Gastroesophageal sphincter (tissue), 4 donors: ENCODE results near the gene RPTOR. TPM values are rescaled to one million over a fixed set of nuclear protein-coding genes. Genes with fewer than 3 reads are reported as not detected.

Source experiments
- ATAC-seq: fragments of 150-250 bp; one replicate; pipeline ENCODE4 v1.9.1; 2016; ENCODE audit warnings: mild to moderate bottlenecking, moderate library complexity
- H3K27ac ChIP-seq, 4 donors: fragments of 200-600 bp; sonication (generic) in 3 of 4; 1 replicate in 3 of 4; 2 replicates in 1 of 4; pipeline ENCODE4 v1.5.1; 2016 to 2019
- H3K27me3 ChIP-seq: fragments of 200-600 bp; sonication (generic); one replicate; pipeline ENCODE4 v1.5.1; 2019
- H3K36me3 ChIP-seq, 2 donors: fragments of 200-600 bp; sonication (generic); one replicate each; pipeline ENCODE4 v1.5.1; 2019; ENCODE audit warnings: control low read depth in 1 of 2
- H3K4me1 ChIP-seq, 3 donors: fragments of 200-600 bp; sonication (generic); 1 replicate in 2 of 3; 2 replicates in 1 of 3; pipeline ENCODE4 v1.5.1; 2016 to 2019; ENCODE audit warnings: control low read depth in 2 of 3
- H3K4me3 ChIP-seq, 2 donors: fragments of 200-600 bp; sonication (generic); one replicate each; pipeline ENCODE4 v1.5.1; 2019; ENCODE audit warnings: mild to moderate bottlenecking in 1 of 2, moderate library complexity in 1 of 2
- H3K9me3 ChIP-seq, 3 donors: fragments of 200-600 bp; sonication (generic); one replicate each; pipeline ENCODE4 v1.5.1; 2017 to 2019; ENCODE audit warnings: control low read depth in 2 of 3
- CTCF ChIP-seq, 4 experiments: fragments of 200-600 bp in 2 of 4; fragments of 450-650 bp in 2 of 4; sonication (generic) in 1 of 4; IDR thresholded peaks; one replicate each; pipeline ENCODE4 v1.5.1; 2017 to 2019; ENCODE audit warnings: antibody characterized with exemption in 4 of 4, mild to moderate bottlenecking in 2 of 4, moderate library complexity in 2 of 4
- EP300 ChIP-seq: sonication (generic); formaldehyde crosslinking; IDR thresholded peaks from one replicate; pipeline ENCODE4 v1.6.1; 2017; ENCODE audit warnings: antibody characterized with exemption, mild to moderate bottlenecking
- POLR2A ChIP-seq, 2 donors: fragments of 450-650 bp; IDR thresholded peaks; one replicate each; pipeline ENCODE4 v1.6.1; 2017; ENCODE audit warnings: antibody characterized with exemption in 2 of 2, mild to moderate bottlenecking in 2 of 2, moderate library complexity in 1 of 2
- POLR2AphosphoS5 ChIP-seq: sonication (generic); formaldehyde crosslinking; IDR thresholded peaks from one replicate; pipeline ENCODE4 v1.6.1; 2017; ENCODE audit warnings: antibody characterized with exemption
- WGBS, 2 donors: methylation state at CpG; one replicate each; pipeline ENCODE4 v1.1.5; 2018; ENCODE audit warnings: low coverage in 1 of 2; 5-methylcytosine and 5-hydroxymethylcytosine counted together
- total RNA-seq, 4 donors: library from RNA; depleted of rRNA; stranded (reverse); fragments of >200 nt; gene quantifications; one replicate each; pipeline ENCODE4 v1.1.0, GENCODE V29; 2016

RPTOR gene
- total RNA-seq, 4 donors from 2014 or later = 25.7 to 56.8 (median 39.7) TPM

- 95% methylated on average over 9 of the region's 12 CpGs; no CpG with 5 or more reads in 1 of the 2 donors for WGBS, 2 donors
- Histone ChIP-seq H3K4me1 (peaks cover 0 to 42% (median 27%) of the 10 kb centered on the region in 3 donors), H3K27ac (peak overlapping the region in 3 of 4 donors; percentile 37 to 97 (median 90)), H3K27me3 (no peaks in the 10 kb centered on the region), H3K4me3 (no peak overlapping the region), H3K9me3 (no peaks in the 10 kb centered on the region), H3K36me3 (peaks cover 0 to 31% of the 10 kb centered on the region in 2 donors)
- no peak for ATAC-seq
- no peak for TF ChIP-seq POLR2A (IDR thresholded peaks at IDR 0.05)
- TF ChIP-seq EP300 = no peak
- no peak for TF ChIP-seq POLR2AphosphoS5
These were observed 412.9 kb downstream of the RPTOR start for GRCh38 chr17:80957461-80957941.

GRCh38 chr17:80959330-80960036, 414.8 kb downstream of the RPTOR start:
- no peaks in the 10 kb centered on the region for H3K9me3 ChIP-seq
- no peaks in the 10 kb centered on the region for H3K27me3 ChIP-seq
- H3K4me1 ChIP-seq = peaks cover 0 to 48% (median 27%) of the 10 kb centered on the region in 3 donors
- H3K36me3 ChIP-seq = peaks cover 0 to 35% of the 10 kb centered on the region in 2 donors
- TF ChIP-seq EP300 (peak; percentile 16), POLR2A (IDR thresholded peaks at IDR 0.05) (no peak), CTCF (IDR thresholded peaks at IDR 0.05) (peak in 2 of 4 experiments; percentile 33 to 35), POLR2AphosphoS5 (peak; percentile 92)
- peak overlapping the region; percentile 75 to 99 (median 94) for H3K27ac ChIP-seq
- peak; percentile 94 for ATAC-seq
- H3K4me3 ChIP-seq = peak overlapping the region in 1 of 2 donors; percentile 19
- 0 to 7% methylated on average over 5 to 11 of the region's 23 CpGs for WGBS, 2 donors

GRCh38 chr17:80960037-80960796, 415.6 kb downstream of the RPTOR start:
- Histone ChIP-seq H3K4me1 (peaks cover 0 to 48% (median 27%) of the 10 kb centered on the region in 3 donors), H3K27me3 (no peaks in the 10 kb centered on the region), H3K27ac (peak overlapping the region; percentile 67 to 99 (median 94)), H3K4me3 (peak overlapping the region in 1 of 2 donors; percentile 19), H3K9me3 (no peaks in the 10 kb centered on the region), H3K36me3 (peaks cover 0 to 37% of the 10 kb centered on the region in 2 donors)
- no CpG with 5 or more reads among the region's 24 CpGs for WGBS, 2 donors
- TF ChIP-seq EP300 (no peak), POLR2A (IDR thresholded peaks at IDR 0.05) (no peak), POLR2AphosphoS5 (no peak), CTCF (IDR thresholded peaks at IDR 0.05) (no peak)
- ATAC-seq = no peak

- Histone ChIP-seq H3K27ac (peak overlapping the region; percentile 67 to 99 (median 94)), H3K4me3 (no peak overlapping the region), H3K4me1 (peaks cover 0 to 48% (median 27%) of the 10 kb centered on the region in 3 donors), H3K27me3 (no peaks in the 10 kb centered on the region), H3K9me3 (no peaks in the 10 kb centered on the region), H3K36me3 (peaks cover 0 to 39% of the 10 kb centered on the region in 2 donors)
- no peak for ATAC-seq
- no CpG with 5 or more reads among the region's 31 CpGs for WGBS, 2 donors
- TF ChIP-seq CTCF (IDR thresholded peaks at IDR 0.05) = no peak
These were observed 416.3 kb downstream of the RPTOR start for GRCh38 chr17:80960797-80961452.
